Erythroblast (primary cell): ENCODE data around the gene NTPCR.

Source experiments
- GATA1 ChIP-seq: IDR thresholded peaks from 2 replicates; pipeline ENCODE4 v1.6.1; 2011; ENCODE audit warnings: low read depth, mild to moderate bottlenecking, control low read depth, low read length, moderate library complexity
- POLR2A ChIP-seq: IDR thresholded peaks from 2 replicates; pipeline ENCODE4 v1.6.1; 2011; ENCODE audit warnings: mild to moderate bottlenecking, low read length

- TF ChIP-seq POLR2A (no peak), GATA1 (no peak)
Measured at GRCh38 chr1:233016798-233017197, 66.4 kb downstream of the NTPCR start.
